Measurements from ENCODE around the gene EDDM3A. TPM values are rescaled to one million over a fixed set of nuclear protein-coding genes. Genes with fewer than 3 reads are reported as not detected.

The EDDM3A gene
- total and polyA plus RNA-seq, 2 of the 4 experiments (the other 2 are of a cell fraction), result not detected

GRCh38 chr14:20792556-20792955, 46.9 kb downstream of the EDDM3A start:
- Histone ChIP-seq H3K18ac (ENCODE audit: low read depth, low read length) (no peak overlapping the region), H2BK20ac (ENCODE audit: low read depth, low read length) (no peak overlapping the region), H3K9ac (ENCODE audit: low read depth, low read length) (no peak overlapping the region), H3K9me3 (ENCODE audit: control insufficient read depth, insufficient read depth, low read length) (no peaks in the 10 kb centered on the region), H3K4me2 (ENCODE audit: low read depth, low read length) (no peak overlapping the region), H3K79me1 (ENCODE audit: low read depth in 1 of 2, low read length in 2 of 2) (no peaks in the 10 kb centered on the region), H3K27ac (ENCODE audit: insufficient read depth, low read length) (no peak overlapping the region), H2AFZ (replicated peaks; ENCODE audit: low read length, poor library complexity) (no peak overlapping the region), H3K9me1 (ENCODE audit: insufficient read depth, low read length) (no peaks in the 10 kb centered on the region), H2BK15ac (ENCODE audit: low read depth, low read length) (no peak overlapping the region), H3K27me3 (ENCODE audit: control insufficient read depth, insufficient read depth, low read length) (no peaks in the 10 kb centered on the region), H4K5ac (ENCODE audit: low read depth, low read length) (no peak overlapping the region), H2AK9ac (replicated peaks; ENCODE audit: low read depth, low read length, poor library complexity) (no peak overlapping the region), H3K14ac (replicated peaks; ENCODE audit: low read depth, low read length) (no peak overlapping the region), H3K56ac (ENCODE audit: extremely low read depth, insufficient read depth, low read length) (no peak overlapping the region), H4K91ac (ENCODE audit: insufficient read depth, low read depth, low read length) (no peak overlapping the region), H4K20me1 (ENCODE audit: insufficient read depth, low read length) (no peaks in the 10 kb centered on the region), H2AK5ac (ENCODE audit: low read depth, low read length) (no peak overlapping the region), H2BK120ac (ENCODE audit: low read depth, low read length) (no peak overlapping the region), H4K8ac (ENCODE audit: low read depth in 2 of 2, low read length in 2 of 2) (no peak overlapping the region), H3K23ac (ENCODE audit: low read depth, low read length) (no peak overlapping the region), H3K4me3 (ENCODE audit: insufficient read depth, low read depth, low read length) (no peak overlapping the region), H3K4me1 (ENCODE audit: control insufficient read depth, insufficient read depth, low read length) (no peaks in the 10 kb centered on the region), H3K4ac (ENCODE audit: low read depth, low read length) (no peak overlapping the region), H2BK5ac (ENCODE audit: low read depth, low read length, poor library complexity, severe bottlenecking) (no peak overlapping the region), H3K36me3 (ENCODE audit: control insufficient read depth, insufficient read depth, low read length) (no peaks in the 10 kb centered on the region)
- in situ Hi-C loops (cut with MboI; ENCODE audit: low sequenced_read_pairs), result no loop called here
- no CpG with 5 or more reads among the region's 4 CpGs for WGBS, 2 experiments (ENCODE audit: extremely low coverage in 2 of 2, insufficient read length in 1 of 2)
- no TSS peak for BruUV-seq (replicated peaks)
- ChIA-PET CTCF (no interaction called here), POLR2A (ENCODE audit: unreplicated experiment) (no interaction called here)
- TF ChIP-seq CEBPB (IDR thresholded peaks at IDR 0.05; ENCODE audit: low read depth, low read length) (no peak), CHD1 (IDR thresholded peaks at IDR 0.05; ENCODE audit: low read depth, low read length) (no peak), USF2 (IDR thresholded peaks at IDR 0.05; ENCODE audit: low read depth, low read length) (no peak), CTCF (conservative IDR thresholded peaks at IDR 0.05; ENCODE audit: low read depth, low read length) (no peak), RCOR1 (IDR thresholded peaks at IDR 0.05; ENCODE audit: insufficient replicate concordance, low read length) (no peak), MAZ (IDR thresholded peaks at IDR 0.05; ENCODE audit: borderline replicate concordance, low read depth, low read length) (no peak), NFE2L2 (IDR thresholded peaks at IDR 0.05; ENCODE audit: low read depth, low read length) (no peak), MXI1 (IDR thresholded peaks at IDR 0.05; ENCODE audit: borderline replicate concordance, low read depth, low read length) (no peak)
- dilution Hi-C loops (cut with HindIII; ENCODE audit: low sequenced_read_pairs, unreplicated experiment), result no loop called here
- no peak for DNase-seq
- intact Hi-C loops (cut with micrococcal nuclease), result no loop called here
- ATAC-seq (ENCODE audit: low read depth), result no peak

All from IMR-90 (cell line).